Astrocyte of the spinal cord (primary cell): ENCODE data around the gene FNDC3B.
"Not testable (repeated sequence)": the region's sequence is repeated elsewhere in the genome, so short reads cannot be mapped to it uniquely, and the experiment has no call there.

Source experiments
- DNase-seq: peaks from one replicate; pipeline ENCODE4 v3.0.0; 2011; ENCODE audit warnings: low read depth, low spot score
- H3K4me3 ChIP-seq: 2 replicates; pipeline ENCODE4 v1.5.1; 2011; ENCODE audit warnings: low read depth, mild to moderate bottlenecking, low read length, moderate library complexity
- CTCF ChIP-seq: IDR thresholded peaks from 2 replicates; pipeline ENCODE4 v1.5.1; 2012; ENCODE audit warnings: low read depth, mild to moderate bottlenecking, low read length, inconsistent platforms
- in situ Hi-C: cut with HindIII; loops from 2 replicates; pipeline ENCODE4 v1.10.0; 2017; ENCODE audit warnings: low sequenced_read_pairs

FNDC3B gene

GRCh38 chr3:172087602-172088580 lies 48.5 kb downstream of the FNDC3B start:
- H3K4me3 ChIP-seq, result no peak overlapping the region
- DNase-seq, result no peak
- in situ Hi-C loops, result no loop called here
- TF ChIP-seq CTCF, result no peak

GRCh38 chr3:172089250-172089649 lies 49.9 kb downstream of the FNDC3B start:
- no peak for TF ChIP-seq CTCF
- no peak overlapping the region for H3K4me3 ChIP-seq
- in situ Hi-C loops, result no loop called here
- DNase-seq, result no peak

GRCh38 chr3:172090035-172090434 lies 50.7 kb downstream of the FNDC3B start:
- in situ Hi-C loops, result no loop called here
- no peak overlapping the region for H3K4me3 ChIP-seq
- TF ChIP-seq CTCF, result no peak
- no peak for DNase-seq

GRCh38 chr3:172092658-172093057 lies 53.3 kb downstream of the FNDC3B start:
- no peak for TF ChIP-seq CTCF

GRCh38 chr3:172093581-172094443 lies 54.4 kb downstream of the FNDC3B start:
- H3K4me3 ChIP-seq, in situ Hi-C loops, DNase-seq: not testable (repeated sequence)

More at GRCh38 chr3:172092658-172093057, 53.3 kb downstream of the FNDC3B start:
- no peak overlapping the region for H3K4me3 ChIP-seq
- in situ Hi-C loops, result no loop called here
- DNase-seq, result no peak

- no peak overlapping the region for H3K4me3 ChIP-seq
- no peak for TF ChIP-seq CTCF
- DNase-seq, result no peak
- in situ Hi-C loops, result no loop called here
Observed at GRCh38 chr3:172094621-172095557, 55.5 kb downstream of the FNDC3B start.
